Measurements from ENCODE around the gene TUBGCP6. TPM values are rescaled to one million over a fixed set of nuclear protein-coding genes. Genes with fewer than 3 reads are reported as not detected.

TUBGCP6 gene
- total RNA-seq, 1 experiment from 2014 or later, result 38.6 TPM

DNA sequence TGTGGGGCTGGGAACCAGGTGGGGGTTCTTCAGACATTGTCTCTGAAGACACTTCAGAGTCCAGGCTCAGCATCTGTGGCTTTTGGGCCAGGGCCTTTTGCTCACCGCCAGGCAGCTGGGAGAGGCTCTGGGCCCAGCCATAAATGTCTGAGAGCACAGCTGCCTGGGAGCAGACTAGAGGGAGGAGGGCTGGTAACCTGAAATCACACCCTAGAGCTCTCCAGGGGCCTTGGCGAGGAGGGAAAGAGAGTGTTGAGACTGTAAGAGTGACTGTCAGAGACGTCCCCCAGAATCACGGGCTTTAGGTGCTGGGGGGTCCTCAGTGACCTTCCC lies 55.0 kb downstream of the TUBGCP6 start:
- Histone ChIP-seq H3K9ac (ENCODE audit: low read length) (peak overlapping the region; percentile 79), H3K4me3 (replicated peaks in 1 of 2; ENCODE audit: low read depth in 1 of 2, low read length in 2 of 2) (peak overlapping the region; percentile 57 to 66), H4K20me1 (ENCODE audit: insufficient read depth) (peaks cover 6% of the 10 kb centered on the region; the same call in 1 of the 2 replicates), H3K9me2 (ENCODE audit: insufficient read depth) (no peaks in the 10 kb centered on the region), H2AFZ (ENCODE audit: low read depth, low read length, poor library complexity, severe bottlenecking) (no peak overlapping the region), H3K27ac (ENCODE audit: low read depth, low read length) (peak overlapping the region; percentile 75), H3K9me3 (ENCODE audit: control insufficient read depth in 1 of 2, insufficient read depth in 1 of 2, low read depth in 1 of 2, low read length in 2 of 2) (no peaks in the 10 kb centered on the region), H3K4me2 (ENCODE audit: low read length) (peak overlapping the region; percentile 92), H3K79me2 (ENCODE audit: insufficient read depth, low read length) (peaks cover 84% of the 10 kb centered on the region), H3K4me1 (ENCODE audit: control insufficient read depth in 1 of 2, insufficient read depth in 2 of 2, low read length in 2 of 2) (peaks cover 24 to 46% of the 10 kb centered on the region in 2 experiments), H3K27me3 (ENCODE audit: insufficient read depth, low read length) (no peaks in the 10 kb centered on the region), H3K36me3 (ENCODE audit: control insufficient read depth in 1 of 2, insufficient read depth in 2 of 2, low read length in 2 of 2) (peaks cover 2 to 11% of the 10 kb centered on the region in 2 experiments; a peak in 2 of 4 replicates)
- RAD21 ChIA-PET (ENCODE audit: low non-redundant PET in 1 of 2, low total read pairs in 2 of 2, uncharacterized antibody in 2 of 2, unreplicated experiment in 2 of 2), result no interaction called here
- BruUV-seq (replicated peaks), result no TSS peak
- ATAC-seq, result peak; percentile 20
- CTCF ChIA-PET, result interaction anchor here (1.3 kb wide), 1 partner anchor 9 kb away, joined by 4 read pairs; no protein-coding TSS in a partner anchor
- intact Hi-C loops (cut with micrococcal nuclease), result no loop called here
- POLR2A ChIA-PET, result interaction anchor here (1.4 kb wide), 1 partner anchor 41 kb away, joined by 3 read pairs; no protein-coding TSS in a partner anchor
- no peak for DNase-seq (ENCODE audit: low read depth, low spot score)
- TF ChIP-seq SP1 (IDR thresholded peaks at IDR 0.05; ENCODE audit: low read depth) (no peak), POLR2AphosphoS5 (IDR thresholded peaks at IDR 0.05; ENCODE audit: low read depth, low read length) (no peak), EZH2phosphoT487 (IDR thresholded peaks at IDR 0.05; ENCODE audit: borderline replicate concordance) (no peak), ZFX (IDR thresholded peaks at IDR 0.05) (no peak), EZH2 (IDR thresholded peaks at IDR 0.05) (no peak), CBX3 (IDR thresholded peaks at IDR 0.05; ENCODE audit: low read depth) (no peak), EGR1 (IDR thresholded peaks at IDR 0.05; ENCODE audit: low read depth) (no peak), ZNF274 (IDR thresholded peaks at IDR 0.05; ENCODE audit: low read depth, low read length) (no peak), ELF1 (IDR thresholded peaks at IDR 0.05; ENCODE audit: borderline replicate concordance, low read depth) (no peak)
- TF ChIP-seq, protein P1, sequence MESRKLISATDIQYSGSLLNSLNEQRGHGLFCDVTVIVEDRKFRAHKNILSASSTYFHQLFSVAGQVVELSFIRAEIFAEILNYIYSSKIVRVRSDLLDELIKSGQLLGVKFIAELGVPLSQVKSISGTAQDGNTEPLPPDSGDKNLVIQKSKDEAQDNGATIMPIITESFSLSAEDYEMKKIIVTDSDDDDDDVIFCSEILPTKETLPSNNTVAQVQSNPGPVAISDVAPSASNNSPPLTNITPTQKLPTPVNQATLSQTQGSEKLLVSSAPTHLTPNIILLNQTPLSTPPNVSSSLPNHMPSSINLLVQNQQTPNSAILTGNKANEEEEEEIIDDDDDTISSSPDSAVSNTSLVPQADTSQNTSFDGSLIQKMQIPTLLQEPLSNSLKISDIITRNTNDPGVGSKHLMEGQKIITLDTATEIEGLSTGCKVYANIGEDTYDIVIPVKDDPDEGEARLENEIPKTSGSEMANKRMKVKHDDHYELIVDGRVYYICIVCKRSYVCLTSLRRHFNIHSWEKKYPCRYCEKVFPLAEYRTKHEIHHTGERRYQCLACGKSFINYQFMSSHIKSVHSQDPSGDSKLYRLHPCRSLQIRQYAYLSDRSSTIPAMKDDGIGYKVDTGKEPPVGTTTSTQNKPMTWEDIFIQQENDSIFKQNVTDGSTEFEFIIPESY (IDR thresholded peaks at IDR 0.05; ENCODE audit: extremely low read depth, insufficient replicate concordance, low read length), result no peak

Measured in HCT116 (cell line).